Measurements from ENCODE around the gene PTRHD1.

GRCh38 chr2:24836206-24836605, 43.0 kb upstream of the PTRHD1 start:
- TF ChIP-seq CTCF (IDR thresholded peaks at IDR 0.05) (no peak), EZH2 (IDR thresholded peaks at IDR 0.05) (no peak), EZH2phosphoT487 (IDR thresholded peaks at IDR 0.05) (no peak)
